Karpas-422 (cell line): ENCODE data around the gene NFASC. TPM values are rescaled to one million over a fixed set of nuclear protein-coding genes. Genes with fewer than 3 reads are reported as not detected.

Experiments used
- DNase-seq: peaks from one replicate; pipeline ENCODE4 v3.0.0-alpha.2; 2015
- H2AFZ ChIP-seq: fragments of 200-600 bp; sonication (generic); 2 replicates; pipeline ENCODE4 v1.6.1; 2014; ENCODE audit warnings: antibody characterized with exemption, low read length, mixed read lengths
- H3K27ac ChIP-seq: fragments of 200-600 bp; sonication (generic); 2 replicates; pipeline ENCODE4 v1.5.1; 2014; ENCODE audit warnings: mild to moderate bottlenecking, low read length, moderate library complexity
- H3K27me3 ChIP-seq: fragments of 200-600 bp; sonication (generic); 2 replicates; pipeline ENCODE4 v1.6.1; 2014; ENCODE audit warnings: low read length, mixed read lengths
- H3K36me3 ChIP-seq: fragments of 200-600 bp; sonication (generic); 2 replicates; pipeline ENCODE4 v1.6.1; 2014; ENCODE audit warnings: low read length, mixed read lengths; ENCODE audit not compliant: insufficient read depth
- H3K4me1 ChIP-seq: fragments of 200-600 bp; sonication (generic); 2 replicates; pipeline ENCODE4 v1.6.1; 2014; ENCODE audit warnings: mild to moderate bottlenecking, low read length, mixed read lengths
- H3K4me2 ChIP-seq: fragments of 200-600 bp; sonication (generic); 2 replicates; pipeline ENCODE4 v1.6.1; 2014; ENCODE audit warnings: low read length, low read depth, mild to moderate bottlenecking; ENCODE audit not compliant: poor library complexity, severe bottlenecking
- H3K4me3 ChIP-seq: fragments of 200-600 bp; sonication (generic); 2 replicates; pipeline ENCODE4 v1.5.1; 2014; ENCODE audit warnings: mild to moderate bottlenecking, antibody characterized with exemption, low read length, mixed read lengths
- H3K79me2 ChIP-seq: fragments of 200-600 bp; sonication (generic); 2 replicates; pipeline ENCODE4 v1.6.1; 2014; ENCODE audit warnings: mild to moderate bottlenecking, low read length, mixed read lengths
- H3K9ac ChIP-seq: fragments of 200-600 bp; sonication (generic); 2 replicates; pipeline ENCODE4 v1.6.0; 2014; ENCODE audit warnings: low read length
- H3K9me2 ChIP-seq: fragments of 200-600 bp; sonication (generic), shearing (Covaris generic); replicated peaks from 2 replicates; pipeline ENCODE4 v1.6.0; 2014; ENCODE audit warnings: mild to moderate bottlenecking, low read length, moderate library complexity; ENCODE audit not compliant: insufficient read depth
- H3K9me3 ChIP-seq: fragments of 300-700, 200-600 bp; sonication (generic); 2 replicates; pipeline ENCODE4 v1.6.1; 2014; ENCODE audit warnings: low read length, mixed read lengths
- H4K20me1 ChIP-seq: fragments of 200-600 bp; sonication (generic); 2 replicates; pipeline ENCODE4 v1.6.1; 2014; ENCODE audit warnings: mild to moderate bottlenecking, antibody characterized with exemption, low read length, low read depth; ENCODE audit not compliant: insufficient read depth
- total RNA-seq: library from RNA; depleted of rRNA; stranded (reverse); fragments of >200 nt; shearing (Covaris generic); gene quantifications from 2 replicates; pipeline ENCODE4 v1.2.3, GENCODE V29; 2014; ENCODE audit warnings: low replicate concordance

NFASC gene
- total RNA-seq, 1 experiment from 2014 or later = 0.75 TPM

DNA sequence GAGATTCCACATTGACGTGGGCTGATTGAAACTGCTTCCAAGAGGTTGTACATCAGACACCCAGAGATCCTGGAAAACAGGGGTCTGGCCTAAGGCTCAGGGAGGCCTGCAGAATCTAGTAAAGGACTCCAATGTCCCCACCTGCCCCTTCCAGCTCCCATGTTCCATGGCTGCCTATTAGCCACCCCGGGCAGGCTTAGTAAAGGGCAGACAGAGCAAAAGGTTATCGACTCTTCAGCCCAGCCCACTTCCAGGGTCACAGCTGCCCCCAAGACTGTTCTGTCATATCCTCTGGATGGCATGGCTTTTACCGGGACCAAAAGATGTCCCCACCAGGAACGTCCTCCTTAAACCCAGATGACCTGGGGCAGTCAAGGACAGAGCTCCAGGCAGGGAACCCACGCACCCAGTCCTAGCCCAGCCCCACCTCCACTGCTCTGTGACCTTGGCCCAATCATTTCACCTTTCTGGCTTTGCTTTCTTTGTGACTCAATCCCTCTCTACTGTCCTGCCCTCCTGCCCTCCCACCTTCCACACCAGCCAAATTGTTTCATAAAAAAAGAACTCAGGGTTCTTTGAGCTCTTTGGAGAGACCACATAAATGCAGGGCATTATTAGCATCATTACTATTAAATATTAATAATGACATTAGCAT, 167.6 kb downstream of the NFASC start:
- H3K9me3 ChIP-seq = no peaks in the 10 kb centered on the region
- H3K4me3 ChIP-seq = no peak overlapping the region
- no peak overlapping the region for H2AFZ ChIP-seq
- no peaks in the 10 kb centered on the region for H3K36me3 ChIP-seq
- DNase-seq = no peak
- no peak overlapping the region for H3K27ac ChIP-seq
- no peak overlapping the region for H3K9ac ChIP-seq
- H3K9me2 ChIP-seq = no peaks in the 10 kb centered on the region
- no peaks in the 10 kb centered on the region for H3K4me1 ChIP-seq
- H3K27me3 ChIP-seq = no peaks in the 10 kb centered on the region
- no peak overlapping the region for H3K4me2 ChIP-seq
- no peaks in the 10 kb centered on the region for H3K79me2 ChIP-seq
- no peaks in the 10 kb centered on the region; the same call in 1 of the 2 replicates for H4K20me1 ChIP-seq

DNA sequence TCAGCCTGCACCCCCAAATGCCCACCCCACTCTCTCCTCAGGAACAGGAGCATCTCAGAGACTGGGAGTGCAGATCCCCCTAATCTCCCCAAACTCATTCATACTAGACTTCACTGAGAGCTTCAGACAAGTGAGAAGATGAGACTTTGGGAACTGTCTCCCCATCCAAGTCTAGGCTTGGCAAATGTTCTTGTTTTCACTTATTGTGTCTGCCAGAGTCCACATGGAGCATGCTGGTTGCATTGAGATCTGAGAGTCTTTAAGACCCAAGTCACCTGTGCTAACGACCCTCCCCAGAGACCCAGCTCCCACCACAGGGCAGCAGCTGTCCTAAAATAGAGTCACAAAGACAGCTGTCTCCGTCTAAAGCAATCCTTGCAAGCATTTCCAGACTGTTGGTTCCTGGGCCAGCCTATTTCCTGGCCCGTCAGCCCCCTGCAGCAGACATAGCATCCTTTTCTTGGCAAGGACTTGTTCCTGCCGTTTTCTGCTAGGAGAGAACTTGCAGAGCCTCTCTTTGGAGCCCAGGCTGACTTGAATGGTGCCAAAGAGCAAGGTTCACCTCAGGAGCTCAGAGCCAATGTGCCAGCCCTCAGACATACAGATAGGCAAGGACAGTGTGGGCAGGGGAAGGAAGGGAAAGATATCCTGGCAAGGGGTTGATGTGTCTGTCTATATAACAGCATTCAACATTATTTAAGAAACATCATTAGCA, 170.5 kb downstream of the NFASC start:
- Histone ChIP-seq H3K4me3 (no peak overlapping the region), H4K20me1 (no peaks in the 10 kb centered on the region; the same call in 1 of the 2 replicates), H3K4me2 (no peak overlapping the region), H3K36me3 (no peaks in the 10 kb centered on the region), H3K4me1 (no peaks in the 10 kb centered on the region), H3K27ac (no peak overlapping the region), H3K9me3 (no peaks in the 10 kb centered on the region), H3K9me2 (no peaks in the 10 kb centered on the region), H3K27me3 (no peaks in the 10 kb centered on the region), H3K79me2 (no peaks in the 10 kb centered on the region), H2AFZ (no peak overlapping the region), H3K9ac (no peak overlapping the region)
- no peak for DNase-seq

DNA sequence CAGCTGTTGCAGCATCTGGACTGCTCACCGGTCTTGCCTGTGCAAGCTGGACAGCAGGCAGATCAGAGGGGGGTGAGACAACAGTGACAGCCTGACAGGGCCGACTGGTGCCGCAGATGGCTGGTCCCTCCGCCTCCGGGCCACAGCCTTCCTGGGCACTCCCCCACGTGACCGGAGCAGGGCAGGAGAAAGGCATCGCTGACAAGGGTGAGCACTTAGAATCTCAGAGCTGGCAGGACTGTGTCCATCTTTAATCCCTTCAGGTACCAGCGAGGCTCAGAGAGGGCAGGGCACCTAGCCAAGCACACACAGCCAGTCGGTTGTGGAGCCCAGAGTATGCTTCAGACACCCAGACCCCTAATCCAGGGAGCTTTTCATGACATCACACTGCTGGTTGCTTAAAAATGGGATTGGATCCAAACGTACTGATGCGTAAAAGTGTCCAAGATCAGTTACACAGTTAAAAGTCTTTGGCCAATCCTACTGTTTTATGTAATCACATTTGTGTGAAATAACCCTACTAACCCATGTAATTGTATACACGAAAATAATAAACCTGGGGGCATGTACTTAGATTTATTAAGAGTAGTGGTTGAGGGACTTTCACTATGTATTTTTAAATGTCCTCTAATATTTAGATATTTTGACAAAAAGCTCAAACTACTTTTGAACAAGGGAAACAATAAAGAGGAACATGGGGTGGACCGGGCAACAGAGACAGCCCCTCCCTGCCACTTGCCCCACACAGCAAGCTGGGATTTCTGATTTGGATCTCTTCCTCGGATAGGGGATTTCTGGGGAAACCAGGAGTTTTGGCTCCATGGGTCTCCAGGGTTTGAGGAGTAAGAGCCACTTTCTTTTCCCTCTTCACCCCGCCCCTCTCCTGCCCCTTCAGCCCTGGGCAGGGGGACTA, 171.6 kb downstream of the NFASC start:
- DNase-seq = no peak
- no peaks in the 10 kb centered on the region for H3K4me1 ChIP-seq
- H4K20me1 ChIP-seq = no peaks in the 10 kb centered on the region; the same call in 1 of the 2 replicates
- H3K79me2 ChIP-seq = no peaks in the 10 kb centered on the region
- H2AFZ ChIP-seq = no peak overlapping the region
- H3K9me2 ChIP-seq = no peaks in the 10 kb centered on the region
- no peak overlapping the region for H3K4me3 ChIP-seq
- H3K9me3 ChIP-seq = no peaks in the 10 kb centered on the region
- no peaks in the 10 kb centered on the region for H3K27me3 ChIP-seq
- H3K4me2 ChIP-seq = no peak overlapping the region
- no peak overlapping the region for H3K27ac ChIP-seq
- no peaks in the 10 kb centered on the region for H3K36me3 ChIP-seq
- no peak overlapping the region for H3K9ac ChIP-seq

DNA sequence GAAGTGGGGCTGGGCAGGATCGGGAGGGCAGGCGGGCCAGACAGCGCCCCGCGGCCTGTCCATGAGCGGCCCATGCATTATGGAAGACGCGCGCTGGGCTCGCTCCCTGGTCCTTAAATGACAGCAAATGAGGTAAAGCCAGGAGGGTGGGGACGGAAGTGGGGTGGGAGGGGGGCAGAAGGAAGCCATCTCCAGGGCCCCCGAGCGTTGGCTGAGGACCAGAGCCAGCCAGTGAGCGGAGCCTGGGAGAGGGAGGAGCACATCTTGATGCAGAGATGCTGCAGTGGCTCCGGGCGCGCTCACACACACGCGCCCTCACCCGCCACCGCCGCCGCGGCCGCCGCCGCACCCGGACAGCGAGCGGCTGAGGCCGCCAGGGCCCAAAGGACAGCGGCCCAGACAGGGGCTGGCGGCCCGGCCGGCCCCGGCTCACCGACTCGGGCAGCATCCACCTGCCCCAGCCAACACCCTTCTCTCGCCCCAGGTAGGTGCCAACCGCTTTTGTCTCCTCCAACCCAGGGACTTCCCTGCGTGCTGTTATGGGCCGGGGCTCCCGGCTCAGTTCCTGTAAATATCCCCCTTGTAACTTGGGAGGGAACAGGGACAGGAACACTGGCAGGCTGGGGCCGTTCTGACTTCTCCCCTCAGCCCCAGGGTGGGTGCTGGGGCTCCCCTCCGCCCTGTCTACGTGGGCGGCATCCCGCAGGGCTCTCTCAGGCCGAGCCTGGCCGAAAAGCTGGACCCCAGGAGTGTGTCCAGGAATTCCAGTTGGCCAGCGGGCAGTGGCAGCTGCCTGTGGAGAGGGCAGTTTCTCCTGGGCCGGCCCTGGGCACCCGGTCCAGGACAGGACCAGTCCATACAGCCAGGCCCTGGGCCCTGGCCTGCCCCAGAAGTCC, 172.5 kb downstream of the NFASC start, which contains the start of gene CNTN2:
Gene CNTN2 (plus strand): TSS at position 302 of the 896 bp plus-strand sequence. CDS start 9,974 bp downstream, outside the sequence.
- H3K4me1 ChIP-seq = no peaks in the 10 kb centered on the region
- H2AFZ ChIP-seq = no peak within 1 kb of the TSS
- no peaks in the 10 kb centered on the region for H3K27me3 ChIP-seq
- H4K20me1 ChIP-seq = no peaks in the 10 kb centered on the region; the same call in 1 of the 2 replicates
- no peak within 1 kb of the TSS for H3K27ac ChIP-seq
- no peak within 1 kb of the TSS for H3K9ac ChIP-seq
- H3K4me3 ChIP-seq = no peak within 1 kb of the TSS
- H3K4me2 ChIP-seq = no peak within 1 kb of the TSS
- H3K9me2 ChIP-seq = no peaks in the 10 kb centered on the region
- no peaks in the 10 kb centered on the region for H3K9me3 ChIP-seq
- no peaks in the 10 kb centered on the region for H3K36me3 ChIP-seq
- H3K79me2 ChIP-seq = no peaks in the 10 kb centered on the region
- DNase-seq = no peak

DNA sequence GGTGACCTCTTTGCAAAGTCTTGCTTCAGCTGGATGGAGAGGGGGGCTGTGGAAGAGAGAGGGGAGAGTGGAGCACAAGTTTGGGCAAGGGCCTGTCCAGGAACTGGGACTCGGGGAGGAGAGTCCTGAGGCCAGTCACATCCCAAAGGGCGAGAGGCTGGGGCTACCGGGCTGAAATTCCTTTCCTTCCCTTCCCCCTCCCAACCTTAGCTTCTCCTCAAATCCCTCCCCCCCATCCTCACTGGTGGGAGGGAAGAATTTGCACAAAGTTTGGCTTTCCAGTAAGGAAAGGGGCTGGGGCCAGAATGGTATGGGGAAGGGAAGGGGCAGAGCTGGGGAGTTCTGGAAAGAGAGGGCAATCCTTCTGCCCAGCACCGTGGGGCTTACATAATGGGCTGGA, 173.2 kb downstream of the NFASC start:
- no peak for DNase-seq
- Histone ChIP-seq H3K4me3 (no peak overlapping the region), H2AFZ (no peak overlapping the region), H3K79me2 (no peaks in the 10 kb centered on the region), H3K4me1 (no peaks in the 10 kb centered on the region), H4K20me1 (no peaks in the 10 kb centered on the region; the same call in 1 of the 2 replicates), H3K9ac (no peak overlapping the region), H3K27me3 (no peaks in the 10 kb centered on the region), H3K9me3 (no peaks in the 10 kb centered on the region), H3K4me2 (no peak overlapping the region), H3K36me3 (no peaks in the 10 kb centered on the region), H3K27ac (no peak overlapping the region), H3K9me2 (no peaks in the 10 kb centered on the region)

DNA sequence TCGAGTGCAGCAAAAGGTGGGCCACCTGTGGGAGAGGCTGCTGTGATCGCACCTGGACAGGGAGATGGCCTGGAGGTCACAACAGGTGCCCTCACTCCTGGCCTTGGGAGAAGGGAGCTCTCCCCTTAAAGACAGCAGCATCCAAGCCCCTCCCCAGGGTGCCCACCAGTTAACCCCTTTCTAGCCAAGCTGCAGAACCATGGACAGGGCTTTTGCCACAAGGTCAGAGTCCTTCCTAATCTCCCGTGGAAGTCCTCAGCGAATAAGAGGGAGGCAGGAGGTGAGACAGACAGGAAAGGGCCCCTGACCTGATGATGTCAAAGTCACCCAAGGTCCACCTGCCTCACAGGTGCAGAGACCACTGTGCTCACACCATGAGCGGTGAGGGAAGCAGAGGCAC, 174.1 kb downstream of the NFASC start:
- H3K79me2 ChIP-seq = no peaks in the 10 kb centered on the region
- H3K9ac ChIP-seq = no peak overlapping the region
- no peak for DNase-seq
- no peaks in the 10 kb centered on the region; the same call in 1 of the 2 replicates for H4K20me1 ChIP-seq
- no peaks in the 10 kb centered on the region for H3K4me1 ChIP-seq
- H3K27ac ChIP-seq = no peak overlapping the region
- H3K4me2 ChIP-seq = no peak overlapping the region
- no peaks in the 10 kb centered on the region for H3K36me3 ChIP-seq
- no peaks in the 10 kb centered on the region for H3K9me2 ChIP-seq
- no peak overlapping the region for H2AFZ ChIP-seq
- H3K4me3 ChIP-seq = no peak overlapping the region
- H3K27me3 ChIP-seq = no peaks in the 10 kb centered on the region
- no peaks in the 10 kb centered on the region for H3K9me3 ChIP-seq

DNA sequence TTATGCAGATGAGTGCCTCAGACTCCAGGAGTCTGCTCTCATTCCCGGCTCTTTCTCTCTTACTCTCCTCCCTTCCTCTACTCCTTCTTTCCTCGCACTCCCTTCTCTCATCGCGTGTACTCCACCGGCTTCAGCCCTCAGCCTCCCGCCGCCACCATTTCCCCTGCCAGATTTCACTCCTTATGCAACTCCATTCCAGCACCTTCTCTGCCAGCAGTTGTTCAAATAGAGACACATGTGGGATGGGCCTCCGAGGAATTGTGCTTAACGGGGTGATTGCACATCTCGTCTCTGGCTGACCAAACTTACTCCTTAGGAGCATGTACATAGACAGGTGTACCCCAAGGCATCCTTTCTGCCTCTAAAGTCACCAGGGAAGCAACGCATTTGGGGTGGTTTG, 174.5 kb downstream of the NFASC start:
- no peaks in the 10 kb centered on the region for H3K9me2 ChIP-seq
- H3K27ac ChIP-seq = no peak overlapping the region
- H4K20me1 ChIP-seq = no peaks in the 10 kb centered on the region; the same call in 1 of the 2 replicates
- DNase-seq = no peak
- H3K4me1 ChIP-seq = no peaks in the 10 kb centered on the region
- no peak overlapping the region for H3K9ac ChIP-seq
- no peaks in the 10 kb centered on the region for H3K9me3 ChIP-seq
- H3K79me2 ChIP-seq = no peaks in the 10 kb centered on the region
- no peaks in the 10 kb centered on the region for H3K36me3 ChIP-seq
- H2AFZ ChIP-seq = no peak overlapping the region
- H3K27me3 ChIP-seq = no peaks in the 10 kb centered on the region; the same call in 1 of the 2 replicates
- no peak overlapping the region for H3K4me2 ChIP-seq
- no peak overlapping the region for H3K4me3 ChIP-seq
